ENCODE measurements around the gene ULK2.

DNA sequence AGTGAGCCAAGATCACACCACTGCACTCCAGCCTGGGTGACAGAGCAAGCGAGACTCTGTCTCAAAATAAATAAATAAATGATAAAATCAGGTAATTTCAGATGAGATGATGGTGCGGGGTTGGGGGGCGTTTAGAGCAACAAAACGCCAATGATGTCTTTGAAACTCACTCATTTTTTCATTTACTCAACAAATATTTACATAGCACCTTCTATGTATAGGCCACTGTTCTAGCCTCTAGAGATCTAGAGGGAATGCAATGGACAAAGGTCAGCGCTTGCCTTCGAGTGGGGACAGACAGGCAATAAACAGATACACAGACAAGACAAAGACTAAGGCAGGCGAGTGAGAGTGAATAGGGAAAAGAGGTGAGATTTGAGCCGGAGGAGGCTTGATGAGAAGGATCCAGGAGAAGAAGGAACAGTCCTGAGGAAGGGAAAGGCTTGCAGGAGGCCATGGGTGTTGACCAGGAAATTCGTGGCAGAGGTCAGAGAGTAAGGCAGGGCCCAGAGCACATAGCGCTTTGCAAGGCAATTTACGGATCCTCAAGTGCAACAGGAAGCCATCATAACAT, 133.7 kb downstream of the ULK2 start:
- TF ChIP-seq, protein P1, sequence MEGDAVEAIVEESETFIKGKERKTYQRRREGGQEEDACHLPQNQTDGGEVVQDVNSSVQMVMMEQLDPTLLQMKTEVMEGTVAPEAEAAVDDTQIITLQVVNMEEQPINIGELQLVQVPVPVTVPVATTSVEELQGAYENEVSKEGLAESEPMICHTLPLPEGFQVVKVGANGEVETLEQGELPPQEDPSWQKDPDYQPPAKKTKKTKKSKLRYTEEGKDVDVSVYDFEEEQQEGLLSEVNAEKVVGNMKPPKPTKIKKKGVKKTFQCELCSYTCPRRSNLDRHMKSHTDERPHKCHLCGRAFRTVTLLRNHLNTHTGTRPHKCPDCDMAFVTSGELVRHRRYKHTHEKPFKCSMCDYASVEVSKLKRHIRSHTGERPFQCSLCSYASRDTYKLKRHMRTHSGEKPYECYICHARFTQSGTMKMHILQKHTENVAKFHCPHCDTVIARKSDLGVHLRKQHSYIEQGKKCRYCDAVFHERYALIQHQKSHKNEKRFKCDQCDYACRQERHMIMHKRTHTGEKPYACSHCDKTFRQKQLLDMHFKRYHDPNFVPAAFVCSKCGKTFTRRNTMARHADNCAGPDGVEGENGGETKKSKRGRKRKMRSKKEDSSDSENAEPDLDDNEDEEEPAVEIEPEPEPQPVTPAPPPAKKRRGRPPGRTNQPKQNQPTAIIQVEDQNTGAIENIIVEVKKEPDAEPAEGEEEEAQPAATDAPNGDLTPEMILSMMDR (IDR thresholded peaks at IDR 0.05): no peak
- TF ChIP-seq EZH2 (IDR thresholded peaks at IDR 0.05): no peak

Measured in neural progenitor cell (in vitro differentiated cells).